Measurements from ENCODE around the gene MRRF.

The MRRF gene

DNA sequence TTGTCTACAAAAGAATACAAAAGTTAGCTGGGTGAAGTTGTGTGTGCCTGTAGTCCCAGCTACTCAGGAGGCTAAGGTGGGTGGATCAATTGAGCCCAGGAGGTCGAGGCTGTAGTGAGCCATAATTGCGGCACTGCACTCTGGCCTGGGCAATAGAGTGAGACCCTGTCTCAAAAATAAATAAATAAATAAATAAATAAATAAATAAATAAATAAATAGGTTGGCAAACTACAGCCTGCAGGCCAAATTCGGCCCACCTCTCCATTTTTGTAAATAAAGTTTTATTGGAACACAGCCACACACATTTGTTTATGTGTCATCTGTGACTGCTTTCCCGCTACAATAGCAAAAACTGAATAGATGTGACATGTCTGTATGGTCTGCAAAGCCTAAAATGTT lies 115.6 kb downstream of the MRRF start:
- TF ChIP-seq, protein P1, sequence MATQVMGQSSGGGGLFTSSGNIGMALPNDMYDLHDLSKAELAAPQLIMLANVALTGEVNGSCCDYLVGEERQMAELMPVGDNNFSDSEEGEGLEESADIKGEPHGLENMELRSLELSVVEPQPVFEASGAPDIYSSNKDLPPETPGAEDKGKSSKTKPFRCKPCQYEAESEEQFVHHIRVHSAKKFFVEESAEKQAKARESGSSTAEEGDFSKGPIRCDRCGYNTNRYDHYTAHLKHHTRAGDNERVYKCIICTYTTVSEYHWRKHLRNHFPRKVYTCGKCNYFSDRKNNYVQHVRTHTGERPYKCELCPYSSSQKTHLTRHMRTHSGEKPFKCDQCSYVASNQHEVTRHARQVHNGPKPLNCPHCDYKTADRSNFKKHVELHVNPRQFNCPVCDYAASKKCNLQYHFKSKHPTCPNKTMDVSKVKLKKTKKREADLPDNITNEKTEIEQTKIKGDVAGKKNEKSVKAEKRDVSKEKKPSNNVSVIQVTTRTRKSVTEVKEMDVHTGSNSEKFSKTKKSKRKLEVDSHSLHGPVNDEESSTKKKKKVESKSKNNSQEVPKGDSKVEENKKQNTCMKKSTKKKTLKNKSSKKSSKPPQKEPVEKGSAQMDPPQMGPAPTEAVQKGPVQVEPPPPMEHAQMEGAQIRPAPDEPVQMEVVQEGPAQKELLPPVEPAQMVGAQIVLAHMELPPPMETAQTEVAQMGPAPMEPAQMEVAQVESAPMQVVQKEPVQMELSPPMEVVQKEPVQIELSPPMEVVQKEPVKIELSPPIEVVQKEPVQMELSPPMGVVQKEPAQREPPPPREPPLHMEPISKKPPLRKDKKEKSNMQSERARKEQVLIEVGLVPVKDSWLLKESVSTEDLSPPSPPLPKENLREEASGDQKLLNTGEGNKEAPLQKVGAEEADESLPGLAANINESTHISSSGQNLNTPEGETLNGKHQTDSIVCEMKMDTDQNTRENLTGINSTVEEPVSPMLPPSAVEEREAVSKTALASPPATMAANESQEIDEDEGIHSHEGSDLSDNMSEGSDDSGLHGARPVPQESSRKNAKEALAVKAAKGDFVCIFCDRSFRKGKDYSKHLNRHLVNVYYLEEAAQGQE (IDR thresholded peaks at IDR 0.05; ENCODE audit: insufficient read depth in 1 of 2, low read depth in 2 of 2, low read length in 2 of 2): no peak
- TF ChIP-seq TAF1 (IDR thresholded peaks at IDR 0.05; ENCODE audit: borderline replicate concordance, insufficient read depth, low read length) (no peak), SIN3A (IDR thresholded peaks at IDR 0.05; ENCODE audit: borderline replicate concordance, insufficient read depth, low read length) (no peak), FOXP2 (optimal IDR thresholded peaks at IDR 0.05; ENCODE audit: borderline replicate concordance, extremely low read depth, extremely low read length, insufficient read depth) (no peak), POLR2AphosphoS5 (IDR thresholded peaks at IDR 0.05; ENCODE audit: low read depth, low read length) (no peak)
